Measurements from ENCODE around the gene TPO.

Gene TPO

DNA sequence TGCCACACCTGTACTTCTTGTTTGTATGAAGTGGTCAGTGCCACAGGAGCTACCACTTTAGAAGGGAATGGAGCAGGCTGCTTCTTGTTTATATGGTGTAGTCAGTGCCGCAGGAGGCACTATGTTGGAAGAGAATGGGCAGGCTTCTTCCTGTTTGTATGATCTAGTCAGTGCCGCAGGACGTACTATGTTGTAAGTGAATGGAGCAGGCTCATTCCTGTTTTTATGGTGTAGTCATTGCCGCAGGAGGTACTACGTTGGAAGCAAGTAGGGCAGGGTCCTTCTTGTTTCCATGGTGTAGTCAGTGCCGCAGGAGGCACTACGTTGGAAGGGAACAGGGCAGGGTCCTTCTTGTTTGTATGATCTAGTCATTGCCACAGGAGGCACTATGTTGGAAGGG is 27.3 kb downstream of the TPO start:
- no peak for DNase-seq (ENCODE audit: low read depth)
- TF ChIP-seq, protein P1, sequence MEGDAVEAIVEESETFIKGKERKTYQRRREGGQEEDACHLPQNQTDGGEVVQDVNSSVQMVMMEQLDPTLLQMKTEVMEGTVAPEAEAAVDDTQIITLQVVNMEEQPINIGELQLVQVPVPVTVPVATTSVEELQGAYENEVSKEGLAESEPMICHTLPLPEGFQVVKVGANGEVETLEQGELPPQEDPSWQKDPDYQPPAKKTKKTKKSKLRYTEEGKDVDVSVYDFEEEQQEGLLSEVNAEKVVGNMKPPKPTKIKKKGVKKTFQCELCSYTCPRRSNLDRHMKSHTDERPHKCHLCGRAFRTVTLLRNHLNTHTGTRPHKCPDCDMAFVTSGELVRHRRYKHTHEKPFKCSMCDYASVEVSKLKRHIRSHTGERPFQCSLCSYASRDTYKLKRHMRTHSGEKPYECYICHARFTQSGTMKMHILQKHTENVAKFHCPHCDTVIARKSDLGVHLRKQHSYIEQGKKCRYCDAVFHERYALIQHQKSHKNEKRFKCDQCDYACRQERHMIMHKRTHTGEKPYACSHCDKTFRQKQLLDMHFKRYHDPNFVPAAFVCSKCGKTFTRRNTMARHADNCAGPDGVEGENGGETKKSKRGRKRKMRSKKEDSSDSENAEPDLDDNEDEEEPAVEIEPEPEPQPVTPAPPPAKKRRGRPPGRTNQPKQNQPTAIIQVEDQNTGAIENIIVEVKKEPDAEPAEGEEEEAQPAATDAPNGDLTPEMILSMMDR (conservative IDR thresholded peaks at IDR 0.05; ENCODE audit: low read depth, low read length), result no peak

DNA sequence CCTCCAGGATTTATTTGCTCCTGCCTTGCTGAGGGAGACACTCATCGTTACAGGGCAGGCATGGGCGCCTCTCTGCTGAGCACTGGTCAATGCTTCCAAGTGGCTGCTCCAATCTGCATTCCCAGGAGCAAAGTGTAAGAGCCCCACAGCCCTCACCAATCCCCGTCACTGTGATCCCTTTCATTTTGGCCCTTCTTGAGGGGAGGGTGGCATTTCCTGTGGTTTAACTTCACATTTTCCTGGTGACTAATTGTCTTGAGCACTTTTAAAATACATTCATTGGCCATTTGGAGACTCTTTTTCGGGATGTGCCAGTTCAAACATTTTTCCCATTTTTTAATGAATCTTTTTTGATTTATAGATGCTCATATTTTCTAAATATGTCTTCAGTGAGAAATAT is 33.0 kb downstream of the TPO start:
- H3K4me3 ChIP-seq (ENCODE audit: low read length), result no peak overlapping the region
- DNase-seq (ENCODE audit: low read depth), result no peak
- TF ChIP-seq, protein P1 (conservative IDR thresholded peaks at IDR 0.05; ENCODE audit: low read depth, low read length), result no peak

More for the DNA sequence above, 27.3 kb downstream of the TPO start:
- H3K4me3 ChIP-seq (ENCODE audit: low read length), result no peak overlapping the region

DNA sequence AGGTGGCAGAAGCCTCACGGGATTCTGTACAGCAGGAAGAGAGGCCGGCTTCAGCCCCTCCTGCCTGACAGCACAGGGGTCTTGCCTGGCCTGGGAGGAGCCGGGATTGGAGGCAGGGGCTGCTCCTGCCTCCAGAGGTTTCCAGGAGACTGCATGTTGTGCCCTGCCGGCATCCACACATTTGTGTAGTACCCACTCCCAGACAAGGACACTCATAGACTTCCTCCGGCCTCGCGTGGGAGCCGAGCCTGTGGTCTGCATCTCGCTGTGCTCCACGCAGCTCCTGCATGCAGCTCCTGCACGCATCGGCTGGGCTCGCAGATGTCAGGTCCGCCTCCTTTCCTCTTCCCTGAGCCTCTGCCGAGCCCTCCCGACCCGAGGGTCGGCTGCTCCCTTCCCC is 34.7 kb downstream of the TPO start:
- TF ChIP-seq, protein P1 (conservative IDR thresholded peaks at IDR 0.05; ENCODE audit: low read depth, low read length), result no peak
- DNase-seq (ENCODE audit: low read depth), result no peak
- no peak overlapping the region for H3K4me3 ChIP-seq (ENCODE audit: low read length)

DNA sequence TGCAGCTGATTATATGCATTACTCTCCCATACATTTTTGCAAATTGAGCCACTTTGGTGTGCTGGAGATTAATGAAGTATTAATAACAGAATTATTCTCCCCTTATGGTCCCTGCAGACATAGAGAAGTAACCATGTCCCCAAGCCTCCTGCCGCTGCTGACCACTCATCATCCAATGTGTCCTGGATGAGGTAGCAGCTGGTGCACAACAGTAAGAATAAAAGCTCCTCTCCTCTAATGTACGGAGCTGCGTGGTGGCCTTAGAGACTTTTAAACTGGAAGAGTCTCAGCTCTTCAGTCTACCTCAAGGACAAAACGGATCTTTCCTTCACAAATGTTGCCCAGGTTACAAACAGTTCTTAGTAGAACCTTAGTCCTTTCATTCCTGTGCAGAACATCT is 37.7 kb downstream of the TPO start:
- H3K4me3 ChIP-seq (ENCODE audit: low read length), result no peak overlapping the region
- TF ChIP-seq, protein P1 (conservative IDR thresholded peaks at IDR 0.05; ENCODE audit: low read depth, low read length), result no peak
- no peak for DNase-seq (ENCODE audit: low read depth)

DNA sequence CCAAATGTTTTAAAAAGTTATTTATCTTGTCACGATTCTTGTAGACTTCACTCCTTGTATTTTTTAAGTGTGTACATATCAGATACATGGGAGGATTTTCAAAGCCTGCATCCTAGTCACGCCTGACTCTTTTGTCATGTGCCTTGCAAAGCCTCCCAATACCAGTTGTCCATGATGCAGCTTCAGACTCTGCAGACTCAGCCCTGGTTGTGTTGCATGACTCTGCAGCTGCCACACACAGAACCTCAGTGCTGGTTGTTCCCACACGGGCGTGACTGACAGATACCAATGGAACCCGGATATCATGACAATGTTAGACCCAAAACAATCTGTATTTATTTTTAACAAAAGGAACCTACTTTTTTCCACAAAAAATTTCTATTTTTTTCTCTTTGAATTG is 38.2 kb downstream of the TPO start:
- TF ChIP-seq, protein P1 (conservative IDR thresholded peaks at IDR 0.05; ENCODE audit: low read depth, low read length), result no peak
- no peak overlapping the region for H3K4me3 ChIP-seq (ENCODE audit: low read length)
- no peak for DNase-seq (ENCODE audit: low read depth)

DNA sequence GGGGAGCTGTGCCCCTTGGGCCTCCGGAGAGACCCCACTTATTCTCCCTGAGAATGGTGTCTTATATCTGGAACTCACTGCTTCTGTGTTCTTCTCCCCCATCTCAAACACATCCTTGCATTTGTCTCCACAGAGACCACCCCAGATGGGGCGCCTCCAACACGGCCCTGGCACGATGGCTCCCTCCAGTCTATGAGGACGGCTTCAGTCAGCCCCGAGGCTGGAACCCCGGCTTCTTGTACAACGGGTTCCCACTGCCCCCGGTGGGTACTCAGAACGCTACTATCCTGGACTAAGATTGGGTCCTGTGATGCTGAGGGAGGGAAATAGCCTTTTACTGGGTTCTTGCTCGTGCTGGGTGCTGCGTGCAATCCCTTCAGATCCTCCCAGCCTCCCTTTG is 40.3 kb downstream of the TPO start:
- DNase-seq (ENCODE audit: low read depth), result no peak
- H3K4me3 ChIP-seq (ENCODE audit: low read length), result no peak overlapping the region
- TF ChIP-seq, protein P1 (conservative IDR thresholded peaks at IDR 0.05; ENCODE audit: low read depth, low read length), result no peak

DNA sequence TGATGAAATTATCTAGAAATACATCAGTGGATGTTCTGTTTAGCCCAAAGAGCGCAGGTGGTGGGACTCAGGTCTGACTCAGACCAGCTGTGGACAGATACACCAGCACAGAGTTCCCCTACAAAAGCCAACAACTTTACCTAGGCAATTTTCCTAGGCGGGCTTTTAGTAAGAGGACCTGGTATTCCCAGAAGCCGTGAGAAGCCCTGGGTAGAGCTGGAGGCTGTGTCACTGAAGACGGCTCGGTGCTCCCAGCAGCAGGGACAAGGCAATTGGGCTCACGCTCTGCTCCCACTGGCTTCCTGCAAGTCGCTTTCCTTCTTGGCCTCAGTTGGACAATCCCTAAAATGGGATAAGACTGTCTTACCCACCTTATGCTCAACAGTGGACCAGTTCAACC is 41.1 kb downstream of the TPO start:
- no peak for DNase-seq (ENCODE audit: low read depth)
- TF ChIP-seq, protein P1 (conservative IDR thresholded peaks at IDR 0.05; ENCODE audit: low read depth, low read length), result no peak

More for the DNA sequence above, 41.1 kb downstream of the TPO start:
- no peak overlapping the region for H3K4me3 ChIP-seq (ENCODE audit: low read length)
